ENCODE results near the gene OR10A2.
A peak's percentile ranks its signal among the peaks of the same experiment; 100 is the strongest.
"Not testable (repeated sequence)": the region's sequence is repeated elsewhere in the genome, so short reads cannot be mapped to it uniquely, and the experiment has no call there.

The OR10A2 gene

DNA sequence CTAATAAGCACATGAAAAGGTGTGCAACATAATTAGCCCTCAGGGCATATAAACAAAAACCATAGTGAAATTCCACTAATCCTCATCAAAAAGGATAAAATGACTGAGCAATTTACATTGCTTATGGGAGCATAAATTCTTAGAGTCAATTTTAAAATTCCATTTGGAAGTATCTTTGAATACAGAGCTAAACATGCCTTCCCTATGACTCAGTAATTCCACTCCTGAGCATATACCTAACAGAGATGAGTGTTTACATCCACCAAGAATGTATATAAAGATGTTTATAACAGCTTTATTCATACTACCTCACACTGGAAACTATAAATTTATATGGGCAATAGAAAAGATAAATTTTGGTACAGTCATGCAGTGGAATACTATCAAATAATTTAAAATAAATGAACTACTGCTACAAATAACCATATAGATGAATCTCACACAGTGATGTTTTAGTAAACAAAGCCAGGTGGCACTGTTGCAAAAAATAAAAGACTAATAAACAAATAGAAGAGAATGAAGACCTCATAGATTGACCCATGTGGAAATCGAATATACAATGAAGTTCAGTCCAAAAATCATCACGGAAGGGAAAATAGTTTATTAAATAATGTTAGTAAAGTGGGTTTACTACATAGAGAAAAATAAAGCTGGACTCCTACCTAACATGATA is 37.6 kb downstream of the OR10A2 start:
- peak in 1 of 2 experiments; percentile 2 for DNase-seq
- TF ChIP-seq POLR2A (IDR thresholded peaks at IDR 0.05; ENCODE audit: low read length): no peak

DNA sequence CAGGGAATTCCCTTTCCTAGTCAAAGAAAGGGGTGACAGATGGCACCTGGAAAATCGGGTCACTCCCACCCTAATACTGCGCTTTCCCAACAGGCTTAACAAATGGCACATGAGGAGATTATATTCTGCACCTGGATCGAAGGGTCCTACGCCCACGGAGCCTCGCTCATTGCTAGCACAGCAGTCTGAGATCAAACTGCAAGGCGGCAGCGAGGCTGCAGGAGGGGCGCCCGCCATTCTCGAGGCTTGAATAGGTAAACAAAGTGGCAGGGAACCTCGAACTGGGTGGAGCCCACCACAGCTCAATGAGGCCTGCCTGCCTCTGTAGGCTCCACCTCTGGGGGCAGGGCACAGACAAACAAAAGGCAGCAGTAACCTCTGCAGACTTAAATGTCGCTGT is 41.9 kb downstream of the OR10A2 start:
- DNase-seq: not testable (repeated sequence)

DNA sequence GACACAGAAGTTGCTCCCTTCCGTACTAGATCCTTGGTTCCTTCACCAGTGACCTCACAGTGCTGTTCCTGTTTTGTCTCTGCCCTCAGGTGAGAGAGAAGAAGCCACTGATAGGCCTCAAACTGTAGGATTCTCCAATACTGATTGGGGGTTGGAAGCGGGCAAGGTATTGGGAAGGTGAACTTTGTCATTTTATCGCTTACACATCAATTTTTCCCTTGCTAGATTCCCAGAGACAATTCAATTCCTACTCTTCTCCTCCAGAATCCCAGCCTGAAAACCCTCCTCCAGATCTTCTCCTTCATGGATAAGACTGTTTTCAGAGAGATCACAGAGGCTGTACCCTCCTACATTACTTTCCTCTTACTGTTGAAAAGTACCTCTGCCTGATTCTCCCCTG is 48.5 kb downstream of the OR10A2 start:
- DNase-seq: no peak
- TF ChIP-seq POLR2A (IDR thresholded peaks at IDR 0.05; ENCODE audit: low read length): no peak
- TF ChIP-seq GATA1 (IDR thresholded peaks at IDR 0.05; ENCODE audit: low read depth, low read length): no peak

- DNase-seq: no peak
Observed at GRCh38 chr11:6911948-6912347, 49.1 kb downstream of the OR10A2 start.

DNA sequence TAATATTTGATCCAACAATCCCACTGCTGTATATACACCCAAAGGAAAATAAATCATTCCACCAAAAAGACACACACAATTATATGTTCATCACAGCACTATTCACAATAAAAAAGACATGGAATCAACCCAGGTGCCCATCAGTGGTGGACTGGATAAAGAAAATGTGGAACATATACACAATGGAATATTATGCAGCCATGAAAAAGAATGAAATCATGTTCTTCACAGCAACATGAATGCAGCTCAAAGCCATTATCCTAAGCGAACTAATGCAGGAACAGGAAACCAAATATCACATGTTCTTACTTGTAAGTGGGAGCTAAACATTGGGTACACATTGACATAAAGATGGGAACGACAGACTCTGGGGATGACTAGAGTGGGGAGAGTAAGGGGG is 56.8 kb downstream of the OR10A2 start:
- no peak for TF ChIP-seq POLR2A (IDR thresholded peaks at IDR 0.05; ENCODE audit: low read length)
- no peak for TF ChIP-seq GATA1 (IDR thresholded peaks at IDR 0.05; ENCODE audit: low read depth, low read length)
- DNase-seq: no peak

More at GRCh38 chr11:6911948-6912347, 49.1 kb downstream of the OR10A2 start:
- TF ChIP-seq POLR2A (IDR thresholded peaks at IDR 0.05; ENCODE audit: low read length): no peak
- TF ChIP-seq GATA1 (IDR thresholded peaks at IDR 0.05; ENCODE audit: low read depth, low read length): no peak

GRCh38 chr11:6920702-6921101 is 57.8 kb downstream of the OR10A2 start, which contains the start of gene OR2D3:
Gene OR2D3 (plus strand): TSS chr11:6921002. CDS start chr11:6921002, 0 bp downstream.
- TF ChIP-seq GATA1 (IDR thresholded peaks at IDR 0.05; ENCODE audit: low read depth, low read length) (no peak), POLR2A (IDR thresholded peaks at IDR 0.05; ENCODE audit: low read length) (no peak)
- no peak for DNase-seq
